Inflammatory macrophage treated with lipopolysaccharide for 1 hour (primary cell): Measurements from ENCODE around the gene PYGB.
A peak's percentile ranks its signal among the peaks of the same experiment; 100 is the strongest.

Experiments
- DNase-seq, 2 donors: peaks; one replicate each; pipeline ENCODE4 v3.0.0-alpha.2; 2020 to 2022

The PYGB gene

DNA sequence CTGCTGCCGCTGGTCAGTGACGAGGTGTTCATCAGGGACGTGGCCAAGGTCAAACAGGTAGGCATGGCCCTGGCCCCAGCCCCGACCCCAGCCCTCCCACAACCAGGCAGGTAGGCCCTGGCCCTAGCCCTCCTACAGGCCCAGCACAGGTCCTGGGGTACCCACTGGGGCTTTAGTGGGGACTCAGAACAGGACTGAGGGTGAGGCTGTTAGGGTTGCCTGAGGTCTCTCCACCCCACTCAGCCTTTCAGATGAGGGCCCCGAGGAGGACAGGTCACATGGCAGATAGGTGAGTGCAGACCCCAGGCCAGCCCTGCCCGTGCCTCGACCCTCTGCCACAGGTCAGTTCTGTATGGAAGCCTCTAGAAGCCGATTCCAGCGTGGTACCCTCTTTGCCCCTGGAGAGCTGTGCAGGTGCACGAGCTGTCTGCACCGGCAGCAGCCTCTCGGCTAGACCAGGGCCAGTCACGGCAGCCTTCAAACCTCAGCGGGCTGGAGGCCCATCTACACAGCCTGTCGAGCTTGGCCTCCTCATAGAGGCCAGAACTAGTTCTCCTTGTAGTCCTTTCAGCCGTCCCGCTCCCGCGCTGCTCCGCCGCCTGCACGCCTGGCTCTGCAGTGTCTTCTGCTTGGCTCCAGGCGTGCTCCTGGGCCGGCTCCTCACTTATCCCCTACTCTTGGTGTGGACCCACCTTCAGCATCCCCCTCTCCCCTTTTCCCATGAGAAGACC lies 35.5 kb downstream of the PYGB start:
- no peak for DNase-seq

DNA sequence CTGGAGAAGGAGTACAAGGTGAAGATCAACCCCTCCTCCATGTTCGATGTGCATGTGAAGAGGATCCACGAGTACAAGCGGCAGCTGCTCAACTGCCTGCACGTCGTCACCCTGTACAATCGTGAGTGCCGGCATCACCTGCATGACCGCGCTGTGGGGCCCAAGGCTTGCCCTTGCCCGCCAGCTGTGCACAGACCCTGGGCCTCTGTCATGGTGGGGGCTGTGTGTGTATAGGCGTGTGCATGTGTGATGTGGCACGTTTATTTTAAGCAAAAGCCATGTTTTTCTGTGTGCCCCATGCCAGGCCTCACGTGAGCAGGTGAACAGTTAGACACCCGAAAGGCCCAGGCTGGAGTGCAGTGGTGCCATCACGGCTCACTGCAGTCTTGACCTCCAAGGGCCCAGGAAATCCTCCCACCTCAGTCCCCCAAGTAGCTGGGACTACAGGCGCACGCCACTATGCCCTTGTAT lies 36.3 kb downstream of the PYGB start:
- DNase-seq, result no peak

DNA sequence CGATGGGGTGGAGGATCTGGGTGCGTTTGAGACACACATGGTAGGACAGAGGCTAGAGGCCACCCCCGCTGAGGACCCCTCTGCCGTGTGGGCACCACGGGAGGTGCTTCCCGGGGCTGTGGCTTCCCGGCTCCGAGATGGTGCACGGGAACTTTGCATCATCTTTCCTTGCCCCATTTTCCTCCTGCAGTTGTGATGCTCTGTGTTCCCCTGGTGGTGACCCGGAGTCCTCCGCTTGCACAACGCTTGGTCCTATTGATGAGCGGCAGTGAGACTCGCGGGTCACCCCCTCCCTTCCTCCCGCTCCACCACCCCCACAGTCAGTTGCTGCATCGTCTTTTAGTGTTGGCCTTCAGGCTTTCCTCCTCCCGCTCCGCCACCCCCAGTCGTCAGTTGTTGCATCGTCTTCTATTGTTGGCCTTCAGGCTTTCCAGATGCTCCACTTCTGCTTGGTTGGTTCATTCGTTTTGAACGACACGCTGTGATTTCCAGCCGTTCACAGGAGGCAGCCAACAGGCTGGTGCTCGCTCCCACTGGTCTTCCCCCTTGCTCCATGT lies 37.3 kb downstream of the PYGB start:
- DNase-seq, result peak in 1 of 2 donors; percentile 7

DNA sequence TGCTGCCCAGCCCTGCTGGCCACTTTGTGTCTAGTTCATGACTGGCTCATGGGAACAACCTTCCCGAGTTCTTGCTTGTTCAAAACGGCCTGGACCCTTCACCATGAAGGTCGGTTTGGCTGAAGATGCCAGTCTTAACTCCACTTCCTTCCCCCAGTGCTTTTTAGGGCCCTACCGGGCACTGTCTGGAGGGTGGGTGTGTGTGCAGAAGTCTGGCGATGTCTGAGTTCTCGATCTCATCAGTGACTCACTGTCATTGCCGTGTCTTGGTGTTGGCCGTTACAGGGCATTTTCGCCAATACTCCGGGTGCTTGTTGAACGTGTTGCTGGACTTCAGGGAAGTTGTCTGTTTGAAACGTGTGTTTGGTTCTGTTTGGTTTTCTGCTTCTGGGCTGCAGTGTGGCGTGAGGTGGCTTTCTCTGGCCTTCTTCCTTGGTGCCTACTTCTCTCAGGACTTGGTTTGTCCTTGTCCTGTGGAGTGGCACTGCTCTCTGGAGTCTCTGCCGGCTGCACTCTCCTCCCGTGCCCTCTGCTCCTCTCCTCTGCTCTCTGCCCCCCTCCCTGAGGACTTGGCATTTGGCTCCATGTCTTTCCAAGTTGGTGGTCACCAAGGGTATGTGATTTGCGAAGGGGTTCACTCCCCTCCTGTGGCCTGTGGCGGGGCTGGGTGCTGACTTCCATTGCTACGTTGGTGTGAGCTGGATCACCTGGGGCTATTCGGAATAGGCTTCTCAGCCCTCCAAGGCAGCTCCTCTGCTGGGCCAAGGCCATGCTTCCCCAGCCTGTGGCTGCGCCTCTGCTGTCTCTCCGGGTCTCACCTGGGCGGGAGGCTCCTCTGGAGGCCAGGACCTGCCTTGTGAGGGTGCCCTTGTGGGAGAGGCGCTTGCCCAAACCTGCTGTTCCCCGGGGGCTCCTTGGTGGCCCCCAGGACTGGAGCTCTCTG lies 38.2 kb downstream of the PYGB start:
- DNase-seq, result no peak

DNA sequence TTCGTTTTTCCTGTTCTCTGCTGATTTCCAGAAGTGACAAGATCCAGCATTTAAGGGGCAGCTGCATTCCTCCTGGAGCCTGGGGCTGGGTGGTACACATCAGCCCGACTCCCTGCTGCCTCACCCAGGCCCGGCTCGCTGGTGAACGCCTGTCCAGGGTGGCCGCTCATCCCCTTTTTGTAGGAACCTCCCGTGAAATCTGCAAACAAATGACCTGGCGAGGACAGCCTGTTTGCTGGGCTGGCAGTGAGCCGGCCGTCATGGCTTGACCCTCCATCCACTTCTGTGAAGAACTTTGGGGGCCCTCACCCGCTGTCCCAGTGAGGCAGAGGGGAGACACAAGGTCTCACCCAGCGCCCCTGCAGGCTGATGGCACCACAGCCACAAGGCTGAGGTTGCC lies 39.0 kb downstream of the PYGB start:
- DNase-seq, result no peak

DNA sequence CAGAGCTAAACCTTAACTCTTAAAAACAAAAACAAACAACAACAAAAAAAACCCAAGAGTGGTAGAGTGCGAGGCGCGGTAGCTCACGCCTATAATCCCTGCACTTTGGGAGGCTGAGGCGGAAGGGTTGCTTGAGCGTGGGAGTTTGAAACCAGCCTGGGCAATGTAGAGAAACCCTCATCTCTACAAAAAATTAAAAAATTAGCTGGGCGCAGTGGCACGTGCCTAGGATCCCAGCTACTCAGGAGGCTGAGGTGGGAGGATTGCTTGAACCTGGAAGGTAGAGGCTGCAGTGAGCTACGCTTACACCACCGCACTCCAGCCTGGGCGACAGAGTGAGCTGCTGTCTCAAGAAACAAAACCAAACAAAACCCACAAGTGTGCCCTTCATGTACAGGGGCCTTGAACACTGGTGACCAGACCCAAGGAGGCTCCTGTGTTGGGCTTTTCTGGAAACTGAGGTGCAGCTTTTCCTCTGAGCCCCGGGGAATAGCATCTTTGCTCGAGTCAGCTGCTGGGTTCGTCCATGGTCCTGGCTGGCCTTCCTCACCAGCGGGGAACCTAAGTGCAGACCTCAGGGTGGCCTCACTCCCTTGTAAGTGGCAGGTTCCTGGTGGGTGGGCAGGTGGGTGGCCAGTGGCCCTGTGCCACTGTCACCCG lies 39.9 kb downstream of the PYGB start:
- no peak for DNase-seq

DNA sequence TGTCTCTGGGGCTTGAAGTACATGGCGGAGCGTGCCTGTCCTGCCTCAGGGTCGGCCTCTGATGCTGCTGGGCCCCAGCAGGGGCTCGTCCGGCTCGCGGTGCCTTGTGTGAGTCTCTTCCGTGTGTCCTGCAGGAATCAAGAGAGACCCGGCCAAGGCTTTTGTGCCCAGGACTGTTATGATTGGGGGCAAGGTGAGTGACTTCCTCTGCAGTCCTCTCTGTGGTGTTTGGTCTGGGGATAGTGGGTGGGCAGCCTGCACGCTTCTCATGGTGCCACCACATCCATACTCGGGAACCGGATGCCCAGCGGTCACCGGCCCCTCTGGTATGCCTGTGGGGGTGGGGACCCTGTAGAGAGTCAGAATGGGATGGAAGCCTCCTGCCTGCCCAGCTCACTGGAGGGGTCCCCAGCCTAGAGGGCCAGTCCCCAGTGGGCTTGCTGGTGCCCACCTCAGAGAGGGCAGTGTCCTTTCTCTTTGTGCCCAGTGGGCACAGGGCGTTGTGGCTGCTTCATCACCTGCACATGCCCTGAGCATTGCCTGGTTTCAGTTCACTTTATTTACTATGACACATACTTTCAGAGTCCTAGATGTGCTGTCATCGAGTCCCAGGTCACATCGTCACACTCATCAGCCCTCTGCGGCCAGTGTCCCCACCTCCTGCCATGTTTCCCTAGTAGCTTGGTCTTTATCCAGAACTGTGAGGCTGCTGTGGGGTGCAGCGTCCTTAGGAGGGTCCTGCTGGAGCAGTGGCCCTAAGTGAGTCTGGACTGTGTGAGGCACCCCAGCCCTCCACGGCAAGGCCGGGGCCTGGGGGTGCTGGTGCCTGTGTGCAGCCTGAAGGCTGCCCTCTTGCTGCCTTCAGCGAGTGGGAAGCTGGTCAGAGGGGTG lies 40.7 kb downstream of the PYGB start:
- no peak for DNase-seq

DNA sequence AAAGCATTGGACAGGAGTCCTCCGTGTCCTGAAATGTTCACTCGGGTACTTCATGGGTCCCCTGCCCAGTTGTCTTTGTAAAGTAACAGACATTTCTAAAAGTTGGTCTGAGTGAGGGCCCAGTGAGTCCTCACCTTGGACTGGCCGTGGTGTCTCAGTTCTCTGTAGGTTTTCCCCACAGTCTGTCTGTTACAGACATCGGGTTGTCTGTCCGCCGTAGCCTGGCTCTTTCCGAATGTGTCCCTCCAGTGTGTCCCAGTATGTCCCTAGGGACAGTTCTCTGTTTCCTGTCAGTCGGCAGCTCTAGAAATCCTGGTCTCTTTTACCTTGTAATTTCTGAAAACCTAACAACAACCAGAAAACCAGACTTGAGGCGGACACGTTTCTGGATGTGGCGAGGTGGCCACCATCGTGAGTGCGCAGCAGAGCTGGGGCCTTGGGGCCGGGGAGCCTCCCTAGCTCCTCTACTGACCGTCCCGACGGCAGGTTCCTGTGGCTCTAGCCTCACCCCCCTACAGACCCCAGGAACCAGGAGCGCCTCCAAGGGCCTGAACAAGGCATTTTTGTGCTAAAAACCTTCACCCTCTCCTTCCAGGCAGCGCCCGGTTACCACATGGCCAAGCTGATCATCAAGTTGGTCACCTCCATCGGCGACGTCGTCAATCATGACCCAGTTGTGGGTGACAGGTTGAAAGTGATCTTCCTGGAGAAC lies 42.2 kb downstream of the PYGB start:
- DNase-seq, result no peak

DNA sequence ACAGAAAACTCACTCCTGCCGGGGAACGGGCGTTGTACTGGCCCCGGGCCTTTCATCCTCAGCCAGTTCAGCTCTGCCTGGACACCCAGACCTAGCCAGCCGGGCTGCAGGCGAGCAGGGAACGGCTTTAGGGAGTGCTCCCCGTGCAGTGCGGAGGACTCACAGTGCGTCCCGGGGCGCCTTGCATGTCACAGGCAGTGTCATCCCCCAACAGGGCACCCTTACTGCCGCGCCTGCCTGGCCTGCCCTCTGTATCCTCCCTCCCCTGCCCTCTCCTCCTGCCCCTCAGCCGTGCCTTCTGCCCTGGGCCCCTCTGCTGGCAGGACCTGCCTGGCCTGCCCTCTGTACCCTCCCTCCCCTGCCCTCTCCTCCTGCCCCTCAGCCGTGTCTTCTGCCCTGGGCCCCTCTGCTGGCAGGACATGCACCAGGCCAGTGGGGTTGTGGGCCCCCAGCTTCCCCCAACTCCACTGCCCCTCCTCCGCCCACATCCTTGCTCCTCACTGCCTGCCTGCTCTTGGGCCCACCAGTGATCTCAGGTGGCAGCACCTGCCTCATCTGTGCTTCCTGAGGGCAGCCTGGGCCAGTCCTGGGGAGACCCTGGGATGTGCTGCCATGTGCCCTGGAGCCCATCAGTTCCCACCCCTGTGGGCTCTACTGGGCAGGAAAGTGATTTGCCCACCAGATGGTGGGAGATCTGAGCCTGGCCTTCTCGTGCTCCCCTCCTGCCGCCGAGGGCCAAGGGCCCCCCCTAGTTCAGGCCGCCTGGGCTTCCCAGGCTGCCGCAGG lies 43.0 kb downstream of the PYGB start:
- DNase-seq, result no peak

DNA sequence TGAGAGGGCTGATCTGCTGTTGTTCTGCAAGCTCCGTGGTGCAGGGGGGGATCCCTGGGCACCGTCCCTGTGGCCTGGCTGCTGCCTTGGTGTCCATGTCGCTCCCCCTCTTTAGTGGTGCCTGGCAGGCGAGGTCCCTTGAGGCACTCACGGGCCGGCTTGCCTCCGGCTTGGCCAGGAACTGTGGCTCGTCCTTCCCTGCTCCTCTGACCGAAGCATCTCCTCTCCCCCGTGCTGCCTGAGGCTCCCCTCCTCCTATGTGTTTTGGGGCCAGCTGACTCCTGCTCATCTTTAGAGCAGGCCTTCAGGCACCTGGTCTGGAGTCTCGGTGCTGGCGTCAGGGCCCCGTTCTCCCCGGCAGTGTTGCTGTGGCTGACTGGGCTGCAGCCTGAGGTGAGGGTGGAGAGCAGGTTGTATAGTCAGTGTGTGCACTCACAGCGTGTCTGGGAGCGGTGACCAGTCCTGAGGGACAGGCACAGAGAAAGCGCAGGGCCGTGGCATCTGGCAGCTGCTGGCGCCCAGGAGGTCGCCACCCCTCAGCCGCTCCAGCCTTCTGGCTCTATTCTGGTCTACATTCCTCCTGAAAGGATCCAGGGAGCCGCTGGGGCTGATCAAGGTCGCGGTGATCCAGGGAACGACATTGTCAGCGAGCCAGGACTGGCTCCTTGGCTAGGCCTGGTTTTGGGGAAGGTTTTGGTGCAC lies 43.7 kb downstream of the PYGB start:
- no peak for DNase-seq

DNA sequence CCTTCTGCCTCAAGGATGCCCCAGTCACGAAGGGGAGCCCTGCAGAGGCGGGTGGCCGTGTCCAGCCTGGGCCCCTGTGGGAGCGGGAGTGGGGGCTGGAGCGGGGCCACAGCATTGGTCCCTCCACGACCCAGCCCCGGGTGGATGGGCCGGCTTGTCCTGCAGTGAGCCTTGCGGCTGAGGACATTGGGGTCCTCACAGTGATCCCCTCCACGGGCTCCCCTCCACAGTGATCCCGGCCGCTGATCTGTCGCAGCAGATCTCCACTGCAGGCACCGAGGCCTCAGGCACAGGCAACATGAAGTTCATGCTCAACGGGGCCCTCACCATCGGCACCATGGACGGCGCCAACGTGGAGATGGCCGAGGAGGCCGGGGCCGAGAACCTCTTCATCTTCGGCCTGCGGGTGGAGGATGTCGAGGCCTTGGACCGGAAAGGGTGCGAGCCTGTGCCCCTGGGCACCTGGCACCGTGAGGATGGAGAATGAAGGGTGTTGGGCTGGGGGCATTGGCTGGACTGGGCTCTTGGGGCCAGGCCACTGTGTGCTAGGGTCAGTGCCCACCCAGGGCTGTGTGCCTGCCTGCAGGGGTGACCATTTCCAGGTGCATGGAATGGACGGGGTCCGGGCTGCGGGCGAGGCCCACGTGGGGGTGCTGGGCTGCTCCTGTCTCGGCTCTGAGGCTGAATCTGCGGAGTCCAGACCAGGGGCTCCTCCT lies 44.4 kb downstream of the PYGB start:
- no peak for DNase-seq

DNA sequence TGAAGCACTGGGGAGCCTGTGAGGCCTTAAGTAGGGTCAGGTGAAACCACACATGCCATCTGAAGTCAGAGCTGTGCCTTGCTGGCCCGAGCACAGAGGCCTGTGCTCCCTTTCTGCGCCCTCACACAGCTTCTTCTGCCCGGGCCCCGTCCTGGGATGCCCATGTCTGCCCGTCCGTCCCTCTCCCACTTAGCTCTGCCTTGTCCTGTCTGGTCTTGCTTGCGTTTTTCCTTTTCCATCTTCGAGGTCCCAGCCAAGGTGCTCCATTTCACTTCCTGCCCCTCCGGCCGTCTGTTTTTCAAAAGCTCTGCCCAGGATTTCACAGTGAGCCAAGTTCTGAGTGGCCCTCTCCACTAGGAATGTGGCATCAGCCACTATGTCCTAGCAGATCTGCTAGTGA lies 45.6 kb downstream of the PYGB start:
- no peak for DNase-seq

DNA sequence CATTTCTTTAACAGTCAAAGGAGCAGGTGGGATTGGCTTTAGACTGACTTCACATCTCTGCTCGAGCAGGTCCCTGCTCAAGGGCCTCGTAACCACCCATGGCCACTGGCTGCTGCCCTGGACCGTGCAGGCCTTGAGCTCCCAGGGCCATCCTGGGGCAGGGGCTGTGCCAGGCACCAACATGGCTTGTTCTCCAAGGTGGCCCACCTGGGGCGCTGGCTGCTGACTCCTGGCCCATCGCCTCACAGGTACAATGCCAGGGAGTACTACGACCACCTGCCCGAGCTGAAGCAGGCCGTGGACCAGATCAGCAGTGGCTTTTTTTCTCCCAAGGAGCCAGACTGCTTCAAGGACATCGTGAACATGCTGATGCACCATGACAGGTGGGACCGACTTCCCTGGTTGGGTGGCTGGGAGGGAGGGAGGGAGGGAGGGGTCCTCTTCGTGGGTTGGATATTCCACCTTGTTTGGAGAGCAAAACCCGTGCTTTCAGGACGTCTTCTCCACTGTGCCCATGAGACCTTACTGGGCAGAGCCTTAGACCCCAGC lies 46.1 kb downstream of the PYGB start:
- no peak for DNase-seq

DNA sequence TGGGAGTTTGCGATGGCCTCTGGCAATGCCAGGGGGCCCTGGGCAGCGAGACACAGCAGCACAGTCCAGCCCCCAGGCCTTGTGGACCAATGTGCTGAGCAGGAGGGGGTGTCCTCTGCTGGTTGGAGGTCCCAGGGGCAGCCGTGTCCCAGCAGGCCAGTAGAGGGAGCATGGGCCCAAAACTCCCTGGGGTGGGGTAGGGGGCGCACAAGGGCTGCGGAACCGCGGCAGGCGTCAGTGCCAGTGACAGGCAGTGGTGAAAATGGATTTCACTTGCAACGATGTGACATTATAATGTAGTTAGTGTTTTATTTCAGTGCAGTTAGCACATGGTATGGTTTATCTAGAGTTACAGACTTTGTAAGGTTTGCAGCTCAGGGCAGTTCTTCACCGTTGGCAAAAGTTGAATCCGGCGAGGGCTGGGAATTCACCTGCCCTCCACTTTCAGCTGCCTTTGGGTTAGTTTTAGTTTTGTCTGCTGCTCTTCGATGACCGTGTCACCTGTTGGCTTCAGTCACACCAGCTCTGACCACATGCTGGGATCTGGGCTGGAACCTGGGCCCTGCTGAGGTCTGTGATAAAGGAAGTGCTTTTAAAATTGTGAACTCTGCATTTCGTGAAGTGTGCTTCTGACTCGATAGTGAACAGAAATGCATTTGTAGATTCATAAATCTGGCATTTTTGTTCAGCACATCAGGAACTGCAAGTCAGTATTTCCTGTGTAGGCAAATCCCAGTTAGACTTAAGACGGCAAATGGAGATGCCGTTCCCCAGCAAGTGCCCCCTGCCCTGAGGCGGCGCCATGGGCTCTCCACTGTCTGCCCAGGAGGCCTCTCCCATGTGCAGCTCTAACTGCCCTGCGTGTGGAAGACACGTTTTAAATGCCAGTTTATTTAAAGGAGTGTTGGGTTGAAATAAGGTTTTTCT lies 46.8 kb downstream of the PYGB start:
- DNase-seq, result peak; percentile 28 to 50

DNA sequence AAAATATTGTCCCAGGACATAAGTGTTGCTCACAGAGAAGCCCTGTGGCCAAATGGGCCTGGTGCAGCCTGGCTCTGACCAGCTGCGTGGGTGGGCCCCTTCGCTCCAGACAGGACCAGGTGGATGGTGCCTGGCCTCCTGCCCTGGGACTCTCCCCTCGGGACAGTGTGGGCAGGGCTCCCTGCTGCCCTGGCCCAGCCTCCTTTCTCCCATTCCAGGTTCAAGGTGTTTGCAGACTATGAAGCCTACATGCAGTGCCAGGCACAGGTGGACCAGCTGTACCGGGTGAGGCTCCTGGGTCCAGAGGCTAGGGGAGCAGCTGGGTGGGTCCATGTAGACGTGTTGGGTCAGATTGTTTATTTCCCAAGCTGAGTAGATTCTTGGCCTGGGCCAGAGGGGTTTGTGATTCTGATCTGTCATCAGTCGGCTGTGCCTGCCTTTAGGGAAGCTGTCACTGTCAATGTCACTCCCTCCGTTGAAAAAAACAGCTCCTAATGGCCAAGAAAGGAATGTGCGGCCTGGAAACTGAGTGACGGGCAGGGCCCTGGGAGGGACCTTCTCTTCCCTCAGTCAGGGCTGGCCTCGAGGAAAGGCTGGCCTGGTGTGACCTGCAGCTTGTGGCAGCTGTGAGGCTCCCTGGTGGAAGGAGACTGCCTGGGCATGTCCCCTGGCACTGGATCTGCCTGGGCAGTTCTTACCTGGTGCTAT lies 47.7 kb downstream of the PYGB start:
- DNase-seq, result no peak

DNA sequence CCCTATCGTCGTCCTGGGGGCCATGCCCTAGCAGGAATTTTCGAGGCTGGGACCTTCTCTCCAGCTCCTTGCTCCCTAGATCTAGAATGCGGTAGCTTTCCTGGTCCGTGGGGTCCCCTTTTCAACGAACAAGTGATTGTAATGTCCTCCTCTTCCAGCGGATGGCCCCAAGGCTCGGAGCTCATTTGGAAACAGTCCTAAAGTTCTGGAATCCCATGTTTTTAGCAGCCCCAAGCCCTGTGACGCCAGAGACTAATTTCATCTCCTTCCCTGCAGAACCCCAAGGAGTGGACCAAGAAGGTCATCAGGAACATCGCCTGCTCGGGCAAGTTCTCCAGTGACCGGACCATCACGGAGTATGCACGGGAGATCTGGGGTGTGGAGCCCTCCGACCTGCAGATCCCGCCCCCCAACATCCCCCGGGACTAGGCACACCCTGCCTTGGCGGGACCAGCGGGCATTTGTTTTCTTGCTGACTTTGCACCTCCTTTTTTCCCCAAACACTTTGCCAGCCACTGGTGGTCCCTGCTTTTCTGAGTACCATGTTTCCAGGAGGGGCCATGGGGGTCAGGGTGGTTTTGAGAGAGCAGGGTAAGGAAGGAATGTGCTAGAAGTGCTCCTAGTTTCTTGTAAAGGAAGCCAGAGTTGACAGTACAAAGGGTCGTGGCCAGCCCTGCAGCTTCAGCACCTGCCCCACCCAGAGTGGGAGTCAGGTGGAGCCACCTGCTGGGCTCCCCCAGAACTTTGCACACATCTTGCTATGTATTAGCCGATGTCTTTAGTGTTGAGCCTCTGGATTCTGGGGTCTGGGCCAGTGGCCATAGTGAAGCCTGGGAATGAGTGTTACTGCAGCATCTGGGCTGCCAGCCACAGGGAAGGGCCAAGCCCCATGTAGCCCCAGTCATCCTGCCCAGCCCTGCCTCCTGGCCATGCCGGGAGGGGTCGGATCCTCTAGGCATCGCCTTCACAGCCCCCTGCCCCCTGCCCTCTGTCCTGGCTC lies 48.5 kb downstream of the PYGB start:
- no peak for DNase-seq
